PC-3 (cell line): ENCODE measurements around the gene SLC22A17. TPM values are rescaled to one million over a fixed set of nuclear protein-coding genes. Genes with fewer than 3 reads are reported as not detected.

Source experiments
- ATAC-seq: fragments of 200-7000 bp; cut with Tn5 transposase; 2 replicates; pipeline ENCODE4 v1.9.1; 2020; ENCODE audit warnings: mild to moderate bottlenecking, moderate library complexity
- BruUV-seq: library from RNA; stranded (reverse); fragments of 400-500 nt; replicated peaks from 2 replicates; lab custom pipeline; 2021; lab: Mats Ljungman, UMichigan
- CTCF ChIA-PET: fragments of 300-600 bp; sonication (Branson Sonifier 250); formaldehyde crosslinking; loops from one replicate; lab custom pipeline; 2022; ENCODE audit warnings: antibody characterized with exemption; lab: Charles Lee
- POLR2A ChIA-PET: fragments of 300-600 bp; sonication (Branson Sonifier 250); formaldehyde crosslinking; loops from one replicate; lab custom pipeline; 2022; ENCODE audit warnings: antibody characterized with exemption; ENCODE audit not compliant: unreplicated experiment; lab: Charles Lee
- DNase-seq: peaks from one replicate; pipeline ENCODE4 v3.0.0-alpha.2; 2015
- H2AFZ ChIP-seq: fragments of 300-600 bp; sonication (generic); 2 replicates; pipeline ENCODE4 v1.6.0; 2016; ENCODE audit warnings: antibody characterized with exemption, low read length
- H3F3A ChIP-seq: fragments of 300-600 bp; sonication (generic); one replicate; pipeline ENCODE4 v1.6.0; 2017; ENCODE audit warnings: antibody characterized with exemption, low read length, control low read depth, mild to moderate bottlenecking; ENCODE audit not compliant: unreplicated experiment
- H3K27ac ChIP-seq: fragments of 300-600 bp; sonication (generic); 2 replicates; pipeline ENCODE4 v1.5.1; 2016; ENCODE audit warnings: mild to moderate bottlenecking, low read length
- H3K27me3 ChIP-seq: fragments of 300-600 bp; sonication (generic); 2 replicates; pipeline ENCODE4 v1.6.1; 2016; ENCODE audit warnings: low read length, mixed read lengths
- H3K36me3 ChIP-seq: fragments of 300-600 bp; sonication (generic); 2 replicates; pipeline ENCODE4 v1.6.1; 2016; ENCODE audit warnings: low read depth, mixed run types, low read length, mixed read lengths
- H3K4me1 ChIP-seq: fragments of 300-600 bp; sonication (generic); 2 replicates; pipeline ENCODE4 v1.5.1; 2016; ENCODE audit warnings: low read length; ENCODE audit not compliant: insufficient read depth
- H3K4me2 ChIP-seq: fragments of 300-600 bp; sonication (generic); 2 replicates; pipeline ENCODE4 v1.6.0; 2016; ENCODE audit warnings: low read length
- H3K4me3 ChIP-seq: fragments of 300-600 bp; sonication (generic); 2 replicates; pipeline ENCODE4 v1.5.1; 2016; ENCODE audit warnings: mild to moderate bottlenecking, low read length, mixed read lengths
- H3K79me2 ChIP-seq: fragments of 300-600 bp; sonication (generic); 2 replicates; pipeline ENCODE4 v1.6.1; 2017; ENCODE audit warnings: low read length, mixed read lengths
- H3K9ac ChIP-seq: fragments of 300-600 bp; sonication (generic); 2 replicates; pipeline ENCODE4 v1.6.0; 2016; ENCODE audit warnings: mild to moderate bottlenecking, low read length
- H3K9me2 ChIP-seq: fragments of 300-600 bp; sonication (generic); replicated peaks from 2 replicates; pipeline ENCODE4 v1.6.1; 2016; ENCODE audit warnings: mixed run types, low read length, mixed read lengths
- H3K9me3 ChIP-seq: fragments of 300-600 bp; sonication (generic); 2 replicates; pipeline ENCODE4 v1.6.1; 2016; ENCODE audit warnings: low read length, mixed read lengths
- H4K20me1 ChIP-seq: fragments of 300-600 bp; sonication (generic); 2 replicates; pipeline ENCODE4 v1.6.1; 2016; ENCODE audit warnings: low read length, mixed read lengths
- CTCF ChIP-seq: fragments of 300-600 bp; sonication (generic); conservative IDR thresholded peaks from 2 replicates; pipeline ENCODE4 v1.5.1; 2017; ENCODE audit warnings: antibody characterized with exemption, low read depth, mild to moderate bottlenecking, low read length
- EZH2 ChIP-seq: fragments of 300-600 bp; sonication (generic); IDR thresholded peaks from one replicate; pipeline ENCODE4 v1.6.1; 2017; ENCODE audit warnings: antibody characterized with exemption, mild to moderate bottlenecking, low read length; ENCODE audit not compliant: unreplicated experiment
- EZH2phosphoT487 ChIP-seq: fragments of 300-600 bp; sonication (generic); IDR thresholded peaks from 2 replicates; pipeline ENCODE4 v1.6.1; 2018; ENCODE audit warnings: mild to moderate bottlenecking, antibody characterized with exemption, low read length, borderline replicate concordance
- intact Hi-C: fragments of 100-400 bp; cut with micrococcal nuclease; formaldehyde crosslinking; loops from 2 replicates; pipeline ENCODE4 v1.9.0; 2023
- total RNA-seq: library from RNA; depleted of rRNA; stranded (reverse); fragments of >200 nt; gene quantifications from 2 replicates; pipeline ENCODE4 v1.2.3, GENCODE V29; 2014

Gene SLC22A17
- total RNA-seq, 1 experiment from 2014 or later, result 12.0 TPM

DNA sequence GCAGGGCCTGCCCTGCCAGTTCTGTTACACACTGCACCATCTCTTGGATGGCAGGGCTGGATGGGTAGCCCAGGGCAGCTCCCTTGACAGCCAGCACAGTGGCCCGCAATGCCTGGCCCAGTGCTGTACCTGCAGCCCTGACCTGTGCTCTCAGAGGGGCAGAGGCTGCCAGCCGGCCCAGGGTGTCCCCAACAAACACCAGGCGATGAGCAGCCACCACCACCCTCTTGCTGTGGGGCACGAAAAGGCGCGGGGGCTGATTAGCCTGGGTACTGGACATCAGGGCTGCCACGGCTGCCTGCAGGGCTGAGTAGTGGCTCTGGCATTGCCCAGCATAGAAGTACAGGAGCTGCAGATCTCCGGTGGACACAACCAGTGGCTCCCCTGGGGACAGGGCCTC is 4.6 kb upstream of the SLC22A17 start:
- BruUV-seq, result no TSS peak
- H3K36me3 ChIP-seq, result no peaks in the 10 kb centered on the region
- ChIA-PET CTCF (no interaction called here), POLR2A (no interaction called here)
- no peak overlapping the region for H3K27ac ChIP-seq
- H3K9ac ChIP-seq, result no peak overlapping the region
- no peaks in the 10 kb centered on the region for H3K9me3 ChIP-seq
- H3K9me2 ChIP-seq, result no peaks in the 10 kb centered on the region
- no peaks in the 10 kb centered on the region for H3F3A ChIP-seq
- H3K4me1 ChIP-seq, result no peaks in the 10 kb centered on the region
- TF ChIP-seq EZH2, result no peak
- no peak for TF ChIP-seq EZH2phosphoT487
- TF ChIP-seq CTCF, result no peak
- H3K79me2 ChIP-seq, result no peaks in the 10 kb centered on the region
- H4K20me1 ChIP-seq, result no peaks in the 10 kb centered on the region
- DNase-seq, result no peak
- H3K4me3 ChIP-seq, result no peak overlapping the region
- H3K4me2 ChIP-seq, result no peak overlapping the region
- peaks cover 49% of the 10 kb centered on the region for H3K27me3 ChIP-seq
- no peak overlapping the region for H2AFZ ChIP-seq
- intact Hi-C loops, result no loop called here
- no peak for ATAC-seq

- Histone ChIP-seq H3K9me3 (no peaks in the 10 kb centered on the region), H3F3A (no peaks in the 10 kb centered on the region), H3K4me3 (no peak overlapping the region), H3K36me3 (no peaks in the 10 kb centered on the region), H3K4me2 (no peak overlapping the region), H3K27ac (no peak overlapping the region), H3K9me2 (no peaks in the 10 kb centered on the region), H3K27me3 (peaks cover 49% of the 10 kb centered on the region), H2AFZ (no peak overlapping the region), H4K20me1 (no peaks in the 10 kb centered on the region), H3K79me2 (no peaks in the 10 kb centered on the region), H3K9ac (no peak overlapping the region), H3K4me1 (no peaks in the 10 kb centered on the region)
- intact Hi-C loops, result no loop called here
- no TSS peak for BruUV-seq
- TF ChIP-seq CTCF, result no peak
- POLR2A ChIA-PET, result no interaction called here
- CTCF ChIA-PET, result no interaction called here
- ATAC-seq (no peak), DNase-seq (no peak)
Observed at GRCh38 chr14:23356662-23357061, 4.0 kb upstream of the SLC22A17 start.

DNA sequence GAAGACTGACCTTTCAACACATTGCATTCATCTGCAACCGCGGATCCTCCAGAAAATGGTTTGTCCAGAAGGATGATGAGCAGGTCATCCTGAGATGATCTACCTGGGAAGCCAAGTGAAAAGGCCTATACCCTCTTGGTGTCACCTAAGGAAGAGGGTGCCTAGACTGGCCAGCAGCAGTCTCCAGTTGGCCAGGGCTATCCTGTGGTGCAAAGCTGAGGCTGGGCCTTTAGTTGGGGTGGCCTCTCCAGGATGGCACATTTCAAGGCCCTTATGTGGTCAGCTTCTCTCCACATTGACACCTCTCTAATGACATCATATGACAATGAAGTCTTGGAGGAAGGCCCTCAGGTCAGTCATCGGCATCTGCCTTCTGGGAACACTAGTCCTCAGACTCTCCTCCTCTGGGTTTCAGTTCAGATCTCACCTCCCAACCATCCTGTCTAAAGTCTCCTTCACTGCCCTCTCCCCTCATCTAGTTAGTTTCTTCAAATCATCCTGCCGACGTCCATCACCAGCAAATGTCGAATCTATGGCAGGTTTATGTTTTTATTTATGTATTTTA is 3.3 kb upstream of the SLC22A17 start:
- no peaks in the 10 kb centered on the region for H3K36me3 ChIP-seq
- no peaks in the 10 kb centered on the region for H3K9me3 ChIP-seq
- H3K4me1 ChIP-seq, result no peaks in the 10 kb centered on the region
- H4K20me1 ChIP-seq, result no peaks in the 10 kb centered on the region
- H3K27me3 ChIP-seq, result peaks cover 49% of the 10 kb centered on the region
- no peak overlapping the region for H2AFZ ChIP-seq
- no peak overlapping the region for H3K4me2 ChIP-seq
- intact Hi-C loops, result no loop called here
- no peaks in the 10 kb centered on the region for H3F3A ChIP-seq
- POLR2A ChIA-PET, result no interaction called here
- BruUV-seq, result no TSS peak
- H3K4me3 ChIP-seq, result no peak overlapping the region
- H3K9ac ChIP-seq, result no peak overlapping the region
- TF ChIP-seq CTCF, result no peak
- no peak for TF ChIP-seq EZH2phosphoT487
- no peak for TF ChIP-seq EZH2
- no peak for ATAC-seq
- no peaks in the 10 kb centered on the region for H3K9me2 ChIP-seq
- CTCF ChIA-PET, result no interaction called here
- DNase-seq, result no peak
- no peaks in the 10 kb centered on the region for H3K79me2 ChIP-seq
- no peak overlapping the region for H3K27ac ChIP-seq
